NCI-H2171 treated with DMSO at 0.1 percent for 48 hours (cell line): ENCODE data around the gene RAB37.
A peak's percentile ranks its signal among the peaks of the same experiment; 100 is the strongest.

Source experiments
- DNase-seq: peaks from one replicate; lab custom pipeline; 2025; lab: John Stamatoyannopoulos, UW

RAB37 gene

DNA sequence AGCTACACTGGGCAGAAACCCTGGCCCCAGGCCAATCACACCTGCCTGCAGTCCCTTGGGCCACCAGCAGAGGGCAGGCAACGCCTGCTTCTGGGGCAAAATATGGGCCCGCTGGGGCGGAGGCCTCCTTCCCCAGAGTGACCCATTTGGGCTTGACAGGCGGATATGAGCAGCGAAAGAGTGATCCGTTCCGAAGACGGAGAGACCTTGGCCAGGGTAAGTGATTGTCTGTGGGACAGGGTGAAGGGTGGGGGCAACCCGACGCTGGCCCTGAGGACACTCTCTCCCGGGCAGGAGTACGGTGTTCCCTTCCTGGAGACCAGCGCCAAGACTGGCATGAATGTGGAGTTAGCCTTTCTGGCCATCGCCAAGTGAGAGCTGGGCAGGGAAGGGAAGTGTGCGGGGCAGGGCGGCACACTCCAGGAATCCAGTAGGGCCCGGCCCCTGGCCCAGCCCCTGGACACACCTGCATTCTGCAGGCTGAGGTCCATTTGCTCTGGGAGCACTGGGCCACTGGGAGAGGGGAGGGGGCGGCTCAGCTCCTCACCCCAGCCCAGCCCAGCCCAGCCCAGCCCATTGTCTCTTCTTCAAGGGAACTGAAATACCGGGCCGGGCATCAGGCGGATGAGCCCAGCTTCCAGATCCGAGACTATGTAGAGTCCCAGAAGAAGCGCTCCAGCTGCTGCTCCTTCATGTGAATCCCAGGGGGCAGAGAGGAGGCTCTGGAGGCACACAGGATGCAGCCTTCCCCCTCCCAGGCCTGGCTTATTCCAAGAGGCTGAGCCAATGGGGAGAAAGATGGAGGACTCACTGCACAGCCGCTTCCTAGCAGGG lies 7.9 kb downstream of the RAB37 start:
- peak; percentile 62 for DNase-seq

DNA sequence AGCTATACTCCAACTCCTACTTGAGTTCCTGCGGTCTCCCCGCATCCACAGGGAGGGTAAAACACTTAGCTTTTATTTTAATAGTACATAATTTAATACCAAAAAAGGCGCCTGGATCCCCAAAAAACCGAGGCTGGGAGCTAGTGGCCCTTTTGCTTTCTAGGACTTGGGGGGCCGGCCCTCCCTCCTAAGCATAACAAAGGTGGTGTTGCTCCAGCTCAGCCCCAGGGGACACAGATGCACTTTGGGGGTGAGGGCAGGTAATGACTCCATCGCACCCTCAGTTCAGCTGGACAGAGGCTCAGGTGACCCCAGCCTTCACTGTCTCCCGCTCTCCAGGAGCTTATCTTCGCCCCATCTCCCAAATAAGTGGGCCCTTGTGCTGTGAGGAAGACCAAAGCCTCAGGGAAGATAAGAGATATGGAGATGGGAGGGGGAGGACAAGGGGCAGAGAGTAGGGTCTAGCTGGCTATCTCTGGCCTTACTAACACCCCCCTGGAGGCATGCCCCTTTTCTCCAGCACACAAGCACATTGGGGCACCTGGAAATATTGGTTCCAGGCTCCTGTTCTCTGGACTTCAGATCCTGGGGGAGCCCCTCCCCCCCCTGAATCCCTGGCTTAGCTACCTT lies 8.6 kb downstream of the RAB37 start:
- DNase-seq, result no peak

DNA sequence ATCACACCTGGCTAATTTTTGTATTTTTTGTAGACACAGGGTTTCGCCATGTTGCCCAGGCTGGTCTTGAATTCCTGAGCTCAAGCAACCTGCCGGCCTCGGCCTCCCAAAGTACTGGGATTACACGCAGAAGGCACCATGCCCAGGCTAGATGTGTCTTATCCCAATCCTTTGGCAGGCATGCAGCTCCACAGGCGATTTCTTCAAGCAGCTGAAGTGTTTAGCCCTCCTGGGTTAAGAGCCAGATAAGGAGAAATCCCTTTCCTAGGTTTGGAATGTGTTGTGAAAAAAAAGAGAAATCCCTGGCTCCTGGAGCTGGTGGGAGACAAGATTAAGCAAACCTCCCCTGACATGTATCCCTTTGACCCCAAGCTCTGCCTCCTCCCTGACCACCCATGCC lies 9.3 kb downstream of the RAB37 start:
- no peak for DNase-seq

DNA sequence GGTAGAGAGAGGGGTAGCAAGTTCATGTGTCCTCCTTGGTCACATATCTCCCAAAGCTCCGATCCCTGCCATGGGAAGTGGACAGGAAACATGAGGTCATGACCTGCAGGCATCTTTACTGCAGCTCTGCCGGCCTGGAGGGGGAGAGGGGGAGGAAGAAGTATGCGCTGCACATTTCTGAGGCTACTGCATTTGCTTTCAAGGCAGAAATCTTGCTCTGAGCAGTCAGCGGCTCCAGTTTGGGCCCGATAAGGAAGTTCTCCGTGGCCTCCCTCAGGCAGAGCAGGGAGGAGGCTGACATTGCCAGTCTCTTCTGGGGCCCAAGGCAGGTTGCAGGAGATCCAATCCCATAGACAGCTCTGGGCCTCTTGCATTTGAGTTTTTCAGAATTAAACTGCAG lies 9.9 kb downstream of the RAB37 start:
- DNase-seq, result no peak

DNA sequence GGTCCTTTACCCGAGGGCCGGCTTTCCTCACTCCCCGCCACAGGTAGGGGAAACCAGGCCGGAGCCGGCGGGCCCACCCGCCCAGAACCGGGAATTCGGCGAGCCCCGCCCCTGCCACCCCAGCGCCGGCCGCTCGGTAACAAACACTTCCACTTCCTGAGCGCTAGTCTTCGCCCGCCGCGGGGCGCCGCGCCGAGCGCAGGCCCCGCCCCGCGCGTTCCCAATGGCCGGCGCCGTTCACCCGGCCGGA lies 11.1 kb downstream of the RAB37 start:
- DNase-seq, result no peak

DNA sequence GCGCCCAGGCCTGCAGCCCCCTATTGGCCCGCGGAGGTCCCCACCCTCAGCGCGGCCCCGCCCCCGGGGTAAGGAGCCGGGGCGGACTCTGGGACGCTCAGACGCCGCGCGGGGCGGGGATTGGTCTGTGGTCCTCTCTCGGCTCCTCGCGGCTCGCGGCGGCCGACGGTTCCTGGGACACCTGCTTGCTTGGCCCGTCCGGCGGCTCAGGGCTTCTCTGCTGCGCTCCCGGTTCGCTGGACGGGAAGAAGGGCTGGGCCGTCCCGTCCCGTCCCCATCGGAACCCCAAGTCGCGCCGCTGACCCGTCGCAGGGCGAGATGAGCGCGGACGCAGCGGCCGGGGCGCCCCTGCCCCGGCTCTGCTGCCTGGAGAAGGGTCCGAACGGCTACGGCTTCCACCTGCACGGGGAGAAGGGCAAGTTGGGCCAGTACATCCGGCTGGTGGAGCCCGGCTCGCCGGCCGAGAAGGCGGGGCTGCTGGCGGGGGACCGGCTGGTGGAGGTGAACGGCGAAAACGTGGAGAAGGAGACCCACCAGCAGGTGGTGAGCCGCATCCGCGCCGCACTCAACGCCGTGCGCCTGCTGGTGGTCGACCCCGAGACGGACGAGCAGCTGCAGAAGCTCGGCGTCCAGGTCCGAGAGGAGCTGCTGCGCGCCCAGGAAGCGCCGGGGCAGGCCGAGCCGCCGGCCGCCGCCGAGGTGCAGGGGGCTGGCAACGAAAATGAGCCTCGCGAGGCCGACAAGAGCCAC lies 11.6 kb downstream of the RAB37 start, which contains the start of gene NHERF1:
Gene NHERF1 (plus strand): TSS at position 100 of the 750 bp plus-strand sequence. CDS start 219 bp downstream, at position 319.
- DNase-seq, result peak; percentile 89

DNA sequence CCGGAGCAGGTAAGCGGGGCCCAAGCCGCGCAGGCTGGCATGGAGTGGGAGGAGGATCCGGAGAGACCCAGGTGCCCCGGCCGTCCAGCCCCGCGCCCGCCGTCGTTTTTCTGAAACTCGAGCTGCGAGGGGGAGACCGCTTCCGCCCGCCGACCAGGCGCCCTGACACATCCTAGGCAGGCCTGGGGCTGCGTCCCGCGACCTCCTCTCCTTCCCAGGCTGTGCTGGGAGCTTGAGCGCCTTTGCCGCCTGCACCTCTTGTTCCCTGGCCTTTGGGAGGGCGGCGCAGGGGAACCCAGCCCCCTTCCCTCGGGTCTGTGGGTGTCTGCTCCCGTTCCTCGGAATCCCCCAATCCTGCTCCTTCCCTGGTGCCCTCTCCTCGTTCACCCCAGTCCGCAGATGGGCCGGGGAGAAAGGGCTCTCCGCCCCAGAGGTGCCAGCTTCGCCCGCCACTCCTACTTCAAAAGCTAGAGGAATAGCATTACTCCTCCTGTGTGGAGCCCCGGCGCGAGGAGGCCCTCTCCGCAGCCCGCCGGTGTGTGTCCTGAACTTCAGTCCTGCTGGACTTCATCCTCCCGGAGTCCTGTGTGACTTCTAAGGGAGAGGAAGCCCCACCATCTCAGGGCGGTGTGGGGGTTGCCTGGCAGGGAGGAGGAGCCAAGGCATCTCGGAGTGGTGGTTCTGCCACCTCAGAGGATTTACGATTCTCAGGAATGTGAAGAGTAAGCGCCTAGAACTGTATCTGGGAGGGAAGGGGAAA lies 12.4 kb downstream of the RAB37 start:
- DNase-seq, result no peak

DNA sequence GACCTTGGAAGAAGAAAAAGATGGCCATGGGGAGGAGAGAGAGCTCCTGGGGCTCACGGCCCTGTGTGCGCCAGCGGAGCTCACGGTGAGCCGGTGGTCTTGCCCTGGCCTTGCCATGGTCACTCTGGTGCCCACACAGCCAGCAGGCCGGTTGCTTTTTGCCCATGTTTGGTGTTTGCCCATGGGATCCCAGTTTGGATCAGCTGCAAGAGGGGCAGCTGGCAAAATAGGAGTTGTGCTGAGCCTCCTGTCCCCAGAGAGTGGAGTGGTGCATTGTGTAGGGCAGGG lies 12.9 kb downstream of the RAB37 start:
- DNase-seq, result no peak

DNA sequence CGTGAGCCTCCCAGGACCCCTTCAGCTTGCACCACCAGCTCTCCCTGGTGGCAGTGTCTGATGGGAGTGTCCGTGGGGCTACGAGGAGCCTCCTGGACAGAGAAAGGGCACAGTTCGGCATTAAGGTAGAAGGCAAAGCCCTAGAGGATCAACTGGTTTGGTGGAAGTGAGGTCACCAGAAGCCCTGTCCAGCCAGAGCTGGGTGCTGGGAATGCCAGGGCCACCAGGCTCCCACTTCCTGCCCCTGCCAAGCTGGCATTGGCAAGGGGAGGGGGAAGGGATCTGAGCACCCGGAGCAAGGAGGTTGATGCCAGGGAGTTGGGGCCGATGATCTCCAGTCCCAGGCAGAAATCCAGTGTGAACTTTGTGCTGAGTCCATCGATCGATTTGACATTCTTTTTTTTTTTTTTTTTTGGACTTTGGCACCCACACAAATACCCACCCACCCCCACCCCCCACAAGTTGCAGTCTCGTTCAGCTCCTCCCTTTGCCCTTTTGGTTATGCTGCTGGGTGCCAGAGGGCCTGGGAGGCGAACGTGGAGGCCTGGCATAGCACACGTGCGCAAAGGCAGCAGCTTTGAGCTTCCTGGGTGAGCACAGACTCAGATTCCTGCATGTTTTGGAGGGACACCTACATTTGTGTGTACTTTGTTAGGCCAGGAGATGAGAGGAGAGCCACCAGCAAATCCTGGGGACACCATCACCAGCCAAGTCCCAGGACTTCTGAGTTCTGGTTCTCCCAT lies 13.4 kb downstream of the RAB37 start:
- no peak for DNase-seq

DNA sequence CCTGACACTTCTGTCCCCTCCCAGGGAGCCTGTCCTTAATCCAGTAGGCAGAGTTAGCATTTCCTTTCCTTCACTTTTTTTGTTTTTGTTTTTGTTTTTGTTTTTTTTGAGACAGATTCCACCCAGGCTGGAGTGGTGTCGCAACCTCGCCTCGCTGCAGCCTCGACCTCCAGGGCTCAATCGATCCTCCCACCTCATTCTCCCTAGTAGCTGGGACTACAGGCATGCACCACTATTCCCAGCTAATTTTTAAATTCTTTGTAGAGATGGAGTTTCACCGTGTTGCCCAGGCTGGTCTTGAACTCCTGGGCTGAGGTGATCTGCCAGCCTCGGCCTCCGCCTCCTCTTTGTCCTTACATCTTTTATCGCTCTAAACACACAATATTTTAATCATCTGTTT lies 15.4 kb downstream of the RAB37 start:
- no peak for DNase-seq

DNA sequence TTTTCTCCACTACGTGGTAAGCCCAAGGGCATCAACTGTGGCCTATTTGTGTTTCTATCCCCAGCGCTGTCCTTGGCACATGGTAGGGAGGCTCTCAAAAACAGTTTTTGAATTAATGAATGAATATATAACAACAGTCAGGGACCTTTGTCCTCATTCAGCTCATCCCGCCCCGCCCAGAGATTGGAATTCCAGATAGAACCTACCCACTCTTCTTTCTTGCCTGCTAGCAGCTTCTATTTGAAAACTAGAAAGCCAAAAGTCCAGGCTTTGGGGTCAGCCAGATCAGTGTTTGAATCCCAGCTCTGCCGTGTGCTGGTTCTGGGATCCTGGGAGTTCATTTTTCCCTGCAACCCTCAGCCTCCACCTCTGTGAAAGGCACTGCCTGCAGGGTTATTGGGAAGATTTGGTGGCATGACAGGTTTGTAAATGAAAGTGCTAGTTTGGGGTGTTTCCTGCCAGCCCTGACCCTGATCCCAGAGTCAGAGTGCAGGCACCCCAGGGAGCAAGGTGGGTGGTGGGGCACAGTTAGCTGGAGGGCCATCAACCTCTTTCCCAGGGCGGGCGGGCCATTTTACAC lies 15.9 kb downstream of the RAB37 start:
- DNase-seq, result no peak

DNA sequence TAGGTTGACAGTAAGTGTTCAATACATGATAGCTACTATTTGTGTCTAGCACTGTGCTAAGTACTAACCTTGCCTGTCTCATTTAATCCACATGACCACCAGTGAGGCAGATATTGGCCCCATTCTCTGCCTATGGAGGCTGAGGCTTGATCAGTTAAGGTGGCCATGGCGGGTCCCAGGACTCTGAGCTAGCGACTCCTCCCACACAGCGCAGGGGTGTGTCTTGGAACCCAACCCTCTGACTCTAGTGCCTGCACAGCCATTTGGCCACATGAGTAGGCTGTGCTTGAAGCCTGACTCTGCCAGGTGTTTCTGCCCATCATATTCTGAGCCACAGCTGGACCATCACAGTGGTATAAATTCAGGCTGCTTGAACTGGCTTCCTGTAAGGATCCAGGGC lies 17.8 kb downstream of the RAB37 start:
- no peak for DNase-seq

DNA sequence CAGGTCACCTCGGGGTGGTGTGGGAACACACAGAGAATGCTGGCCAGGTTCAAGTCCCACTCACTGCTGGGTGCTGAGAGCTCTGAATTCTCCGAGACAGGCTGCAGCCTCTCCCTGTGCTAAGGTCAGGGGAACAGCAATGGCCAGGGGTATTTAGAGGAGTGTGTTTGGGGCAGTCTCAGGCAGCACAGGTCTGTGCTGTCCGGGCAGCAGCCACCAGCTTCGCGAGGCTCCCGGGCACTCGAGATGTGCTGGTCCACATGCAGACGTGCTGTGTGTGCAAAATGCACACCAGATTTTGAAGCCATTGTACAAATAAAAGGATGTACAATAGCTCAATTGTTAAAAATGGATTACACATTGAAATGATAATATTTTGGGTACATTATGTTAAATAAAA lies 18.5 kb downstream of the RAB37 start:
- DNase-seq, result no peak

DNA sequence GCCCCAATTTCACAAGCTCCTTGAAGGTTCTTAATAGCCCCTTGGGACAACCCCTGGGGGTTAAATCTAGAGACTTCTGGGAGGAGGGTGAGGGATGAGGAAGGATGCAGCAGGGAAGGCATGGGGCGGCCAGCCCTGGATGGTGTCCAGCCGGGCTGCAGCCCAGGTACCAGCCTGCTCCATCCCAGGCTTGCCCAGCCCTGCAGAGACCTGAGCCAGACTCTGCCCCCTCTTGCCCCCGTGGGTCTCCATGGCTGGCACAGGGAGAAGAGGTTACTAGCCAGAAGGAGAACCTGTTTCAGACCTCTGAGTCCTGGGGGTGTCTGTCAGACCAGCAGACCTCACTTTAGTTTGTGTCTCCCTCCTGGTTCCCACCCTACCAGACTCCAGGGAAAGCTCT lies 19.8 kb downstream of the RAB37 start:
- no peak for DNase-seq

DNA sequence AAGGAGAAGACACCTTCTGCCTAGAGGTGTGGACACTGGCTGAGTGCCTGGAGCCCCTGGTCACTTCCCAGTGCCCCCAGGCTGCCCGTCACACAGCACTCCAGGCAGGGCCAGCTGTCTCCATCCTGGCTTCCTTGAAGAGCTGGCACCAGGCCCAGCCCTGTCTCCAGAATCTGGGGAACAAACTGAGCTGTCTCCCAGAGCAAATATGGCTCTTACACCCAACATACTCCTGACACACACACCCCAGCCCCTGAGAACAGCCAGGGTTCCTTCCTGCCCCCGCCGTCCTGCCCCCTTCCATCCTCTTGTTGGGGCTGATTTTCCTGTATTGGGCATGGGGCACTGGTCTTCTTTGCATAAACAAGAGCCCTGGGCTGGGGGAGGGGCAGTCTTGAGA lies 20.4 kb downstream of the RAB37 start:
- peak; percentile 74 for DNase-seq

DNA sequence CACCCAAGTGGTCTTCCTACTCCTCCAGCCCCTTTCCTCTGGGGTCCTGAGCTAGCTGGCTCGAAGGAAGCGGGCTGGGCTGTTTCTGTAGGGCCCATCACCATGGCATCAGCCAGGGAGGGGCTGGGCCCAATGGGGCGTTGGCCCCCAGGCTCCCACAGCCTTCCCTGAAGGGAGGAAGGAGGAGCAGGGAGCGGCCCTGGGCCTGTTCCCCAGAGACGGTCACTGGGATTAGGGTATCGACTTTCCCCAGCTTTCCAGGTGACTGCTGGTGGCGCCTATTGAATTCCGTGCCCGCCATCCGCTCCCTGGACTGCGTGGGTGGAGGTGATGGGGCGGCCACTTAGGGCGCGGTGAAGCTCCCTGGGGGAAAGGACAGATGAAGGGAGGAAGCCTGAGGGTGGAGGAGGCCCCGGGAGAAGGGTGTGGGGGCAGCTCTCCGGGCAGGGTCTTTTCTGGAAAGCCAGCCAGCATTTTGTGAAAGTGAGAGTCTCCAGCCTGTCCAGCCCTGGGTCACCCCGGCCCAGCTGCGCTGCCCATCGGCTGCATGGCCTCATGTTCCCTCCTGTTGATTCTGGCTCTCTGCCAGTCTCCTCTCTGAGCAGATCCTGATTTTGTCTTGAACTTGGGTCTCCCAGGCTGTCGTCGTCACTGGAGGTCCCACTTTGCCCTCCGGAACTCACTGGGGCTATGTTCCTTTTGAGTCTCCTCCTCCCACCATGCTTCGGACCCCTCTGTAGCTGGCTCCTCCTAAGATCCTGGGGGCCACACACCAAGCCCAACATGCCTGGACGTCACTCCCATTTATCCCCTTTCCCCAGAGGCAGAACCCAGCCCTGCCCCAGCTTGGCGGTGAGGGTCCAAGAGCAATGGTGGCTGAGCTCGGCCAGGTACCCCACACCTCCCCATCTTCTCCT lies 21.1 kb downstream of the RAB37 start:
- peak; percentile 66 for DNase-seq

DNA sequence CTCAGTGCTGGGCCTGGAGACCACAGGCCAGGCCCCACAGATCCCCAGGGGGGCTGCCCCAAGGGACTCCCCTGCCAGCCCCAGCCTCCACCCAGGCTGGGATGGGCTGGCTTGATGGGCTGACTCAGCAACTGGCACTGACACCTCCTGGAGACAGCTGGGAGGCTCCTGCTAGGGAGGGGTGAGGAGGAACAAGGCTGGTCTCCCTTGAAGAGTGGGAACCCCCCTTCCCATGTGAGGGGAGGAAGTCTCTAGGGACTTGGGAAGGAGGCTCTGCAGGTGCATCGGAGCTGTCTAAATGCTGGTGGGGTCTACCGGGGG lies 21.8 kb downstream of the RAB37 start:
- peak; percentile 87 for DNase-seq

DNA sequence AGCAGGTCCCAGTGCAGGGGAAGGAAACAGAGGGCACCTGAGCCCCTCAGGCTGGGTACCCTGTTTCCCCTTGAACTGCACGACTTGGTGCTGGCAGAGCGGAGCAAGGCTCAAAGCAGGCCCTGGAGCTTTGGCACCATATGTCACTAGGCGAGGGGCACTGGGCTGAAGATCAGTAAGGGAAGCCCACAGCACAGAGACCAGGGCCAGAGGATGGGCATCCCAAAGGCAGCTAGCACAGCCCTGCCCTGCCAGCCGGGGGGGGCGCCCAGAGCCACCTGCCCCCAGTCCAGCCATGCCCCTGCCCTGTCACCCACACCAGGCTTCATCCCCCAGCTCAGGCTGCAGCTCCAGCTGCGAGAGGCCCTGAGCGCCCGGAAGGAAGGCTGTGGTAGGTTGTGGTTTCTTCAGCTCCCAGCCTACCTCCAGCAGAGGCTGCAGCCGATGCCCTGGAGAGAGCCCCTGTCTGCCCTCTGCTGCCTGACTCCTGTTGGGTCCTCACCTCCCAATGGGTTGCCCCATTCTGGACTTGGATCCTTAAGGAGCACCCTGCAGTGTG lies 22.3 kb downstream of the RAB37 start:
- peak; percentile 81 for DNase-seq

DNA sequence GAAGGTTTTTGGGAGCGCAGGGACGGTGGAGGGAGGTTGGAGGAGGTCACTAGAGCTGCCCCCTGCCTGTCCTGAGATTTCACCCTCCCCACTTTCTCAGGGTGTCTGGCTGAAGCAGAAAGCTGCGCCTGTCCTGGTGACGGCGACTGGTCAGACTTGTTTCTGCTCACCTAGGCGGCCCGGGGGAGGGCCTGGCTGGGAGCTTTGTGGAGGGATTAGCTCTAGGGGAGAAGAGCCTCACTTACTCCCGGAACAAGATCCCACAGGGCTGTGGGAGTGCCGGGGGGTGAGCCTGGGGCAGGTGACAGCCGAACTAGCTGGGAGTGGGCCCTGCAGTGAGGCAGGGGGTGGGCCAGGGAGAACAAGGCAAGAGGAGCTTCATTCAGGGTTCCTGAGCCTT lies 22.9 kb downstream of the RAB37 start:
- peak; percentile 79 for DNase-seq

DNA sequence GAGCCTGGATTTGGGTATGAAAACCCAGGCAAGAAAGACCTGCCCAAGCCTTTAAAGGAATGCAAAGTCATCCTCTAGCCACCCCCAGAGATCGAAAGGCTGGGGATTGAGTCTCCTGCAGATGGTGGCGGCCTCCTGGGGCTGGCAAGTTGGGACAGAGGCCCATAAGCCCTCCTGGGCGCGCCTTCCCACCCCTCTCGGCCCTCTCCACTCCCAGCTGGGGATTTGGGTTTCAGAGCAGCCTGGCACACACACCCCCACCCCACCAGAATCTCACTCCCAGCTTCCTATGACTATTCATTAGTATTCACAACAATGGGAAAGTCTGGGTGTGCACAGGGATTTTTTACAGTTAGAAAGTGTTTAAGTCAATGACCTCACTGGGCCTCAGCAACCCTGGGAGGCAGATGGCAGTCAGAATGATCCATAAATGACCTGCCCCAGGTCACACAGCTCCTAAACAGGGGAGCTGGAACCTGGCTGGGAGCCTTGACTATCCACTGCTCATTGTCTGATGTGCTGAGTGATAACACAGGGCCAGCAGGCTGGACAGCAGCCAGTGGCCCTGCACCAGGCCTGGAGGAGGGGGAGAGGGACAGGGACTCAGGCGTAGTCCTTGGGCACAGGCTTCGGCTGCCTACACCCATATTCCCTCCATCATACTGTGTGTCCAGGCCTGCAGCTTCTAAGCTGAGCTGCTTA lies 23.5 kb downstream of the RAB37 start:
- peak; percentile 93 for DNase-seq
